NCI-H1105 treated with DMSO at 0.1 percent for 48 hours (cell line): Measurements from ENCODE around the gene PIEZO2.
"Not testable (repeated sequence)": the region's sequence is repeated elsewhere in the genome, so short reads cannot be mapped to it uniquely, and the experiment has no call there.

Experiments
- DNase-seq: peaks from one replicate; lab custom pipeline; 2025; lab: John Stamatoyannopoulos, UW

Gene PIEZO2

DNA sequence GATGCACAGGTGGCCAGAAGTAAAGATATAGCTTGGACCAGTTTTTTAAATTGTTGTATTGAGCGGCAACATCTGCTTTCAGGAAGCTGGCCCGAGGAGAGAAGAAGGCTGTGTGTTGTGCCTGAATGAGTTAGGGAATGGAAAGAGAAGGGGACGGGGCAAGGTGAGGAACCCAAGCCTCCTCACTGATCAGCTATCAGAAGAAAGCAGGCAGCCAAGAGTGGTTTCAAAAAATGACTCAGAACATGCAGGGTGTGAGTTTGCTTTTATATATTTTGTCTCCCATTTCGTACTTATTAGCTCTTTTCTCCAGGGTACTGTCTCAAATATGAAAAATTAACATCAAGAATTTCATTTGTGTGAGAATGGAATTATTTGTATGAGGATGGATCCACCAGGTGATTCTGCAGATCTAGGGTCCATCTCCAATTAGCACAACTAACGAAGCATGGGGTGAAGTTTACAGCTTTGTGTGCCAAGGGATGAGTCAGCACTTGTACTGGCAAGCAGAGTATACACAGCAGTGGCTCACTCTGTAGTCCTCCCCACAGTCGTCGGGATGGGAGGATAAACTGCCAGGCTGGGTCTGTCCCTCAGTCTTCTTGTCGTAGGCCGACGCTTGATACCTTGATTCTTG lies 175.7 kb downstream of the PIEZO2 start:
- no peak for DNase-seq

DNA sequence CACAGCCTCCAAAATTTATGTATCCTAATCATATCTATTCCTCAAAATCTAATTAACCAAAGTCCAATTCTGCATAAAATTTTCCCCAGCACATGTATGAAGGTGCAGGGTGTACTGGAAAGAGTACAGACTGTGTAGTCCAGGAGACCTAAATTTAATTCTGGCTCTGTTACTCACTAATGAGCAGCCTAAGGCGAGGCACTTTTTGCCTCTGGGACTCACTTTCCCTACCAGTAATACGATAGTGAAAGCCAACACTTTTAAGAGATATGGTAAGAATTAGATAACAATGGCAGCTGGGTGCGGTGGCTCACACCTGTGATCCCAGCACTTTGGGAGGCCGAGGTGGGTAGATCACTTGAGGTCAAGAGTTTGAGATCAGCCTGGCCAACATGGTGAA lies 177.7 kb downstream of the PIEZO2 start:
- no peak for DNase-seq

DNA sequence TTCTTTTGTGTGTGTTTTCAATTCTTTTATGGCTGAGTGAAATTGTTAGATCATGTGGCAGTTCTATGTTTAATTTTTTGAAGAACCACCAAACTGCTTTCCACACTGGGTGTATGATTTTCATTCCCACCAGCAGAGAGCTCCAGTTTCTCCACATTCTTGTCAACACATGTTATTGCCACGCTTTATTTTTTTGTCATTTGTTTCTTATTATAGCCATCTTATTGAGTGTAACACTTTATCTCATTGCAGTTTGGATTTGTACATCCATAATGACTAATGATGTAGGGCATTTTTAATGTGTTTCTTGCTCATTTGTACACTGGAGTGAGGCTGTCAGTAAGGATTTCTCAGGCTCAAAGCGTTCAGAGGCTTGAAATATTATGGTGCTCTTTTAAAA lies 184.2 kb downstream of the PIEZO2 start:
- DNase-seq, result no peak

DNA sequence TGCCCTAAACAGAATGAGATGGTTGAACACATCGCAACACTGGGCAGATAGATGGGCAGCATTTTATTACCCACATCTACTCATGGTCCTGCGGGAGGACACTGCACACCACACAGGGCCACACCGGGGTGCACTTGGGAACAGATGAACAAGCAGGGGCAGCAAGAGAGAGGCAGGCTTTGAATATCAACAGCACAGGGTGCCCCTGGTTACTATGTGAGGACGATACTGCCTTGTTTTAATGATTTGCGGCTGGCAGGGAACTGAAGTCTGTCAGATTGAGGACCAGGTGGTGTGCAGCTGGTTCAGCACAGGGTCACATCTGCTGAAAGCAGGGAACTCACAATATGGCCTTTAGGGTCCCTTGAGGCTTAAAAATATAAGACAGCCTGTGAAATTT lies 195.7 kb downstream of the PIEZO2 start:
- no peak for DNase-seq

DNA sequence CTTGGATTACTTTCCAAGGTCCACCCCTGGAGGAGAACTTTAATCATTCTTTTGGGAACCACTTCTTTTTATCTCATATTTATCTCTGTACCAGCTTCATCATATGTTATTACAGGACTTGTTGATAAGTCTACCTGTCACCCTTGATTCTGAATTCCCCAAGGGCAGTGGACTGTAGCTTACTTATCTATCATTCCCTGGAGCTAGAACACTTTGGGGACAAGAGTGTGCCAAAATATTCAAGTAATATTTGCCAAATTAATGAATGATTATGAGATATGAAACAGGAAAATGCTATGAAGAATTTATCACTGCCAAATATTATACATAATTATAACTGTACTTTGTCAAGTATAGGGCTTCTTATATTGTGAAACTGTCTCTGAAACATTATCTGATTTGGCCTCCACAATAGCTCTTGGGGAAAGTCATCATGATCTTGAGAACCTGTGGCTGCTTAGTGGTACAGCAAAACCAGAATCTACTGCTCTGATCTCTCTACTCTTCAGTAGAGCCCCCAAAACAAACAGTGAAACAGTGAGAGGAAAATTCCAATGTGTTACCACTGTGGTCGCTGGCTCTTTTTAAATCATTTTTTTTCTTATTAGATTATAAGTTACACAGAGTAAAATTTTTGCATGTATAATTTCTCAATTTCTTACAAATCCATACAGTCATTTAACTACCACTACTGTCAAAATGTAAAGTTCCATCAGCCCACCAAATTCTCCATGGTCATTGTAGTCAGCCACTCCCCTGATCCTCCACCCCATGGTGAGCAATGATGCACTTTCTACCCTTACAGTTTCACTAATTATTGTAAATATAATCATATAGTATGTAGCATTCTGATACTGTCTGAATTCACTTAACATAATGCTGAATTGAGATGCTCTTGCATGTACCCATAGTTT lies 197.5 kb downstream of the PIEZO2 start:
- DNase-seq, result no peak

DNA sequence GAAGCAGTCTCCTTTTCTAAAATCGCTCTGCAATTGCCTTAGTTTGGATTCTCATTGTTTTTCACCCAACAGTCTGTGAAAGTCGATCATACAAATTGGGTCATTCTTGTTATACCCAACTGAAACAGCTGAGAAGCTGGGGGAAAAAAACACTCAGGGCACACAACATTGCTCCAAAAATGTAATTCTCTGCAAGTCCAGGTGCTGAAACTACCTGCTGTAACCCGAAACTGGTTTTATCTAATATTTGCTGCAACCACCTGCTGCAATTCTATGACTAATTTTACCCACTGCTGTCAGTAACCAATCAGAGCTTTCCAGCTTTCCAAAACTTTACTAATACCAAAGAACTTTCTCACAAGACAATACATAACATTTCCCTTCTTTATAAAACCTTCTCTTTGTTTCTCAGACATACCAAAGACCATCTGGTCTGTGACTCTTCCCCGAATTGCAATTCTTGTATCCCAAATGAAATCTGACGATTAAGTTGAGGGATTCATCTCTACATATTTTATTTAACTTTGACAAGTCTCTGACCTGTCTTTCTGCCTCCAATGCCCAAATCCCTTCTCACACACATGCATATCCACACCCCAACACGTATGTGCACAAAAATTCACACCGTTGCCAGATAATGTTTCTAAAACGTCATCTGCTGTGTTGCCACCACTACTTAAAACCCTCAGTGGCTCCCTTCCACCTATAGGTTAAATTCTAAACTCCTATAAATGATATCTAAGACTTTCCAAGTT lies 198.3 kb downstream of the PIEZO2 start:
- no peak for DNase-seq

DNA sequence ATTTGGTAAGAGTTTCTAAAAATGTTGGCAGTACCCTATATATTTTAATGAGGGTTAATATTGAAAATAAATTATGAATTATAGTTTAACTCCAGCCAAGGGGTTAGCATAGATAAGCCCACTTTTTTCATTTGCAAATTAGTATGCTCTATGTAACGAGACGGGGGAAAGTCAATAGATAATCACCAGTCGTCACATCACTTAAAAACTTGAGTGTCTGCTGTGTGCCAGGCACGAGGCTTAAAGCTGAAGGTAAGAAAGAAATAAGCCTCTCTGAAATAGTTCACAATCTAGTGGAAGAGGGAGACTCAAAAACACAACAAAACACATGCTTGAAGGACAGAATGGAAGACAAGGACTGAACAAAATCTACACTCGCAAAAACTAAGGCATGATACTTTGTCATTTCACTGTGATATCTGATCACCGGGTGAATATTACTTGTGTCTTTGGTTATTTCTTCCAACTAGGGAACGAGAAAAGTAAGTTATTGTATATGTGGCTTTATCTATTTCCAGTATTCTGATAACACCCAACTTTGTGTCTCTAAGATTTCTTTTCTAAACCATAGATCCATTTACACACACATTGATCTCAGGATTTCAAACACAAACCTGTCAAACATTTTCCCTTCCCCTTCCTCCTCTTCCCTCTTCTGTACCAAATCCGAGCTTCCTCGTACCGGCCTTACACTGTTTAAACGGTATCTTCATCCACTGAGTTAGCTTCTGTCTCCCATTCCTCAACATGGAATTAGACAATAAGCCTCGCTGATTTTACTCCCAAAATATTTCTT lies 199.1 kb downstream of the PIEZO2 start:
- DNase-seq, result no peak

DNA sequence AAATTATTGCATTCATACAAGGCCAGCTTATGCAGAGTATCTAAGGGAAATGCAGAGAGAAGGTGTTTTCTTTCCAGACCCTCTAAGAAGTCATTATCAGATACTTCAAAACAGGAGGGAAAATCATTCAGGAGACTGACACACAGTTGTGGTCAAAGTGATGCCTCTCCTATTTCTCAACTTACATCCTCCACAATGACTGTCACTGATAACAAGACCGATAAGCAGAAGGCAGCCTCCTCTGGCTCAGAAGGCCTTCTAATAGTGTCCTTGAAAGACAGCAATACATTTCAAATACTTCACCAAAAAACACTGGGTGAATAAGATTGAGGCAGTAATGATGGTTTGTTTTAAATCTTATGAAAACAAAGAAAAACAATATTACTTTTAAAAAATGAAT lies 199.7 kb downstream of the PIEZO2 start:
- no peak for DNase-seq

DNA sequence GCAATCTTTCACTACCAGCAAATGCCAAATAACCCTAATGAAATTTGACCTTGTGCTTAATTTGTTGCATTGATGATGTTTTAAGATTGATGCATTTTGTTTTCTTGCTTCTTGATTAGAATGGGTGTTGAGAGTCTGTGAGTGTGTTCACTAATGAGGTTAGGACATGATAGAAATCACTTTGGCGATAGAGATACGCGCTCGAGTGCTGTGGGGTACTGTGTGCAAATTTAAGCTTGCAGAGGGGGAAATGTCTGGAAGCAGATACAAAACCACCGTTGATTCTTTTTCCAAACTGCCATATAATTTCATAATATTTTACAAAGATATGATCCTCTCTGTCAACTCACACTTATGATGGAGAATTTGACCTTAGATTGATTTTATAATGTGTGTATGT lies 200.9 kb downstream of the PIEZO2 start:
- DNase-seq, result no peak

DNA sequence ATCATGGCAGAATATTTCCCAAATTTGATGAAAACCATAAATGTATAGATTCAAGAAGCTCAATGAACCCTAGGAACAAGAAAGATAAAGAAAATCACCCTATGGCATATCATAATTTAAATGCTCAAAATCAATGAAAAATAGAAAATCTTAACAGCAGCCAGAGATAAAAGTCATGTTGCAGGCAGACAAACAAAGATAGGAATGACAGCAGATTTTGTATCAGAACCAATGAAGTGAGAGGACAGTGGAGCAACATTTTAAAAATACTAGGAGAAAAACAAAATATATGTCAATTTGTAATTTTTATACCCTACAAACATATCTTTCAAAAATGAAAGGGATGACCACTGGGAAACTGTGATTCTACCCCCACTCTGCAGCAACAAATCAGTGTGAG lies 203.3 kb downstream of the PIEZO2 start:
- no peak for DNase-seq

DNA sequence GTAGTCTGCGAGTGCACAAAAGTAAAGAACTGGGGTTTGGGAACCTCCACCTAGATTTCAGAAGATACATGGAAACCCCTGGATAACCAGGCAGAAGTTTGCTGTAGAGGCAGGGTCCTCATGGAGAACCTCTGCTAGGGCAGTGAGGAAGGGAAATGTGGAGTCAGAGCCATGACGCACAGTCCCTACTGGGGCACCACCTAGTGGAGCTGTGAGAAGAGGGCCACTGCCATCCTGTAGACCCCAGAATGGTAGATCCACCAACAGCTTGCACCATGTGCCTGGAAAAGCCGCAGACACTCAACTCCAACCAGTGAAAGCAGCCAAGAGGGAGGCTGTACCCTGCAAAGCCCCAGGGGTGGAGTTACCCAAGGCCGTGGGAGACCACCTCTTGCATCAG lies 206.4 kb downstream of the PIEZO2 start:
- no peak for DNase-seq

DNA sequence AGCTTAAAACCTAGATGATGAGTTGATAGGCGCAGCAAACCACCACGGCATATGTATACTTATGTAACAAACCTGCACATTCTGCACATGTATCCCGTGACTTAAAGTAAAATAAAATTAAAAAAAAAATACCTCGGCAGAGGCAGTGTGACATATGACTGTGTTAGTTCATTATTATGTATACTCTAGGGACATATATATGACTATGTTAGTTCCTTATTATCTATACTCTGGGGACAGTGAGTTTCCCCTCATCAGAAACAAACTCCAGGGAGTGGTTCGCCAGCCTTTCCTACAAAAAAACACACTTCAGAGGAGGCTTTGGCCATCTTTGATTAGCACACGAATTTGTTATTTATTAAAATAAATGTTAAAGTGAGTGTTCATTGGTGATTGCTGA lies 209.5 kb downstream of the PIEZO2 start:
- DNase-seq, result no peak

DNA sequence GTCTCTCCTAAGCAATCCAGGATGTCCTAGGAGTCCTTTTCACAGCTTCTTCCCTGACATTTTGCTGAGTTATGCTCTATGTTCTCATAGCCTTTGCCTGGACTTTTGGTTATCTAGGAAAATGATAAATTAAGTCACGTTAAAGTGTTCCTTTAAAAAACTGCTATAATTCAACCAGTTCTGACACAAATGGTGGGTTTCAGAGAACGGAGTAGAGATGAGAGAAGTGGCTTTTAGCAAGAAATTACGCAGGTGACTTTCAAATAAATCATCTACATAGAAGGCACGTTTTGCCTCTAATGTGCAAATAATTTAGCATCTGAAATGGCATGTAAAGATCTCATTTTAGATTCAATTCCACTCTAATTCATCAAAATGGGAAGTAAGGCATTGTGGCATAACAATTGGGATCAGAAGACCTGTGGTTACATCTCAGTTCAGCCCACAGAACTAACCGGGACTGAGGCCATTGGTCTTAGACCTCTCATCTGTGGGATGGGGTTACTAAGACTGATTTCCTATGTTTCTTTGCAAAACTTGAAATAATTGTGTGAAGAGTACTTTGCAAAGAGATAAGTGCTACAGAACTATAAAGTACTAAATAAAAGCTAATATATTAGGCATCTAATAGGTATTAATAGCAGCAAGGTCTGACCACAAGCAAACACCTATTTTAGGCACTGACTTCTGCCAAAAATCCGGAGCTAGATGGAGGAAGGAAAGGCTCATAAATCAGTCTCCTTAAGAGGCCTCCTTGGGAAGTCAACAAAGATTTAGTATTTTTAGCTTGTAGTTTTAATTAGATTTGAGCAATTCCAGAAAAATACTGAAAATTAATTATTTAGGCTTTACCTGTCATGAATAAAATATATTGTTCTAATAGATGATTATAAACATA lies 211.4 kb downstream of the PIEZO2 start:
- no peak for DNase-seq

DNA sequence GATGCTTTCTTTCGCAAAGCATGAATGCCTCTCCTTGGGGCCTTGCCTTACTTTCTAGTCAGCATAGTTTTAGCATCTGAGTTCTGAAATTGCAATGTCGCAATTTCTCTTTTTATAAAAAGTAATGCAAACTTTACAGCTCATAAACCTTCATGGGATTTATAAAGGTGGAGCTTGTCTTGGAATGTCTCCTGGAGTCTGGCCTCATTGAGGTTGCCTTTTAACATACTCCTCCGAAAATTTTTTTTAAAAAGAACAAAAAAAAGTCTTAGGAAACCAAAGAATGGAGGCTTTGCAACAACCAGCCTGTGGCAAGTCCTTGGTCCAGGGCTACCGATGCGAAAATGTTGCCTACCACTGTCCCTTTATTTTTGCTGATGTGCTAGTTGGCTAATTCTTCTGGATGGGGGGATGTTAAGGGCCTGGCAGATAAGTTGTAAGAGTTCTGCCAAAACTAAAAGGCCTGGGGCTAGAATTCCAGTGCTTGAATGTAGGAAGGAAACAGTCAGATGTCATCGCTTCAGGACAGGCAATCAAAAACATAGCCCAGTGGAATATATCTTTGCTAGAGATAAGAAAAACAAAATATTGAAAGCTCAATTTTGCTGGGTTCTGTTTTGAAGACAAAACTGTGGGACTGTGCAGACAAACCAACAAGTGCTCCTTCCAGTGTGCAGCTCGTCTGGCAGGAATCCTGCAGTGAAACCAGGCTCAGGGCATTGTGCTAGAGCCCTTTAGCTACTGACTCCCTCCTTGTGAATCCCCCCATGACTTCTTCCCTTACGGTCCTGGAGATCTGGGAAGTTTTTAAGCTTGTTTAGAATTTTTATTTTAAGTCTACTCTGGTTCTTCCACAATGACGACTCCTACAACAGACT lies 213.0 kb downstream of the PIEZO2 start:
- DNase-seq, result no peak

DNA sequence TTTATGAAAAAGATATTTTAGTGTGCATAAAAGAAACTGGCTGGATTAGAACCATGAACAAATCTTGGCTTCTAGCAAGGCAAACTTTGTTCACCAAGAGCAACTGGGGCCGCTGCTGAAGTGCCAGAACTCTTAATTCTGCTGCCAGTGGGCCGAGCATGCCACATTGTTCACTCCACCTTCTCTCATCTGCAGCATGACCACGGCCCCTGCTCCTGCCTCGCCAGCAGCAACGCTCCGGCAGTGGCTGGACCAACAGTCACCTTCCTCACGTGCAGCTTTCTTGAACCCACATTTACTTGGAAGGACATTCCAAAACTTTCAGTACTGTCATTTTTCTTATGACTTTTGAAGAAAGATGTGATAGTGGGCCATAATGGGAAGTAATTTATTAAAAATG lies 213.8 kb downstream of the PIEZO2 start:
- DNase-seq, result no peak

DNA sequence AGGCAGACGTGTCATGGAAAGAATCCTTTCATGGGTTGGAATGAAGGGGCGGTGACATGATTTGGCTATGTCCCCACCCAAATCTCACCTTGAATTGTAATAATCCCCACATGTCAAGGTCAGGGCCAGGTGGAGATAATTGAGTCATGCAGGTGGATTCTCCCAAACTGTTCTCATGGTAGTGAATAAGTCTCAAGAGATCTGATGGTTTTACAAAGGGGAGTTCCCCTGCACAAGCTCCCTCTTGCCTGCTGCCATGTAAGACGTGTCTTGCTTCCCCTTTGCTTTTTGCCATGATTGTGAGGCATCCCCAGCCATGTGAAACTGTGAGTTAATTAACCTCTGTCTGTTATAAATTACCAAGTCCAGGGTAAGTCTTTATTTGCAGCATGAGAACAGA lies 215.7 kb downstream of the PIEZO2 start:
- not testable (repeated sequence) for DNase-seq

DNA sequence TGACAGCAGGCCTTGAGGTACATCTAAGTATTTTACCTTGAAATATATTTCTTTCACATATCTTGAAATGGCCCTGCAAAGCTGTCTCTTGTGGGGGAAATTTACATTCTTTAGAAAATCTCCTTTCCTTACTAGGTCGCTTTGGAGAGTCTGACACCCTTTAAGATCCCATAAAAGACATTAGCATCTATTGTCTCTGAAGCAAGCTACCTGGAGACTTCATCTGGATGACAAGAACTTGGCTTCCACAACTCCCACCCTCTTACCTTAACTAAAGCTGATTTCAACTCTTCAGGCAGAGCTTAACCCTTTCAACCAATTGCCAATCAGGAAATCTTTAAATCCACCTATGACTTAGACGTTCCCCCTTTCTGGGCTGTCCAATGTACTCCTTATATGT lies 219.3 kb downstream of the PIEZO2 start:
- no peak for DNase-seq

DNA sequence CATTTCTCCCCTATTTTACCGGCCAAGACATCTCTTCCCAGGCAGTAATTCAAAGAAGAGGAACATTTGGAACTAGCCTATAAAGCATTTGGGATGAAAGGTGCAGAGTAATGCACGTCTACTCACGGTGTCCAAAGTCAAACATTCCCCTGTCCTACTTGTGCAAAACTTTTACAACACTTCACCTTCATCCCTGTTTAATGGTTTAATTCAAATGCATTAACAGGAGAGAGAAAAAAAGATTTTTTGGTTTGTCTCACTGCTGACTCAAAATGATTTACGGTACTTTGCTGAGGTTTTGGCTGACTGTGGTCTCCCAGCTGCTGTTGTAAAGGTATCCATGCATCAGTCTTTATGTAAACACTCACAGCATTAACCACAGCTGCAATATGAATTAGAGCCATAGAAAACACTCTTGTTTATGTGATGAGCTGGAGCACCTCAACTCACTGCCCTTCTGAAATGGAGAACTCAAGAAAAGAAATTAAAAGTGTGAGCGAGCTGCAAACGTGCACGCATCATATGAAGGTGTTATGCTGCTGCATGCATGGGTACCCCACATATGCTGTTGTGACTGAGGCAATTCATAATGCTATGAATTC lies 220.5 kb downstream of the PIEZO2 start:
- DNase-seq, result no peak

DNA sequence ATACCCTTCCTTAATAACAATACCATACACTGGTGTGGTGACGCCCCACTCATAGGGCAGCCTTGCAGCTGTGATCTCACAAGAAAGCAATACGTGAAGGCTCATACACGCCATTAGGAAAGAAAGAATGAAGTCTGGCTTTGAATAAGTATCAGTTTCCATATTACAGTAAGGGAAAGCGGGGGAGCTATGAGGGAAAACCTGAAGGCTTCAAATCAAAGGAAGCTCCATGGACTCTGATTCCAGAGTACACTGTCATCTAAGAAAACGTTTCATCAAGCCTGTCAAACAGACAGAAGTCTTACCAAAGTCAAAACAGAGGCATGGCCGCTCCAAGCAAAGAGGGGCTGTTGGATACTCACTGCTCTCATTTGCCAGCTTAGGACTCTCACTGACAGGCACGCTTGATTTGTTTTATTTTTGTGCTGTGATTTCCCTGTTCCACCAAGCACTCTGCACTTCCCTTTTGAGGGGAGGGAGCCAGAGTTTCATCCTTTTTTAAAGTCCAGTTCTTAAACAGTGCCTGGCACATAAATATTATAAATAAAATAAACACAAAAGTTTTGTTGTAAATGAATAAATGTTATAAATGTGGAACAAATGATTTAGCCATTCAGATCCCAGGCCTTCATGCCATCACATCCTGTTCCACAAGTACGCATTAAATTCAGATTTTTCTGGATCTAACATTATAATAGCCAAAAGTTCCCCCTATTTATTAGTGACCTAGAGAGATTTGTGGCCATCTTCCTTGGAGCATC lies 221.2 kb downstream of the PIEZO2 start:
- no peak for DNase-seq
